Stomach (tissue), 4 donors: ENCODE results near the gene CSF3.

Source experiments
- POLR2A ChIP-seq, 4 donors: fragments of 450-650 bp; IDR thresholded peaks; one replicate each; pipeline ENCODE4 v1.6.1; 2016; ENCODE audit warnings: antibody characterized with exemption in 4 of 4, control low read depth in 2 of 4, mild to moderate bottlenecking in 1 of 4, moderate library complexity in 1 of 4
- POLR2AphosphoS5 ChIP-seq, 3 donors: sonication (generic); formaldehyde crosslinking; IDR thresholded peaks; one replicate each; pipeline ENCODE4 v1.6.1; 2016; ENCODE audit warnings: antibody characterized with exemption in 3 of 3

- TF ChIP-seq POLR2A (IDR thresholded peaks at IDR 0.05) (no peak), POLR2AphosphoS5 (IDR thresholded peaks at IDR 0.05) (no peak)
These were observed 41.7 kb upstream of the CSF3 start for GRCh38 chr17:39973496-39973895.
